SK-N-SH treated with all-trans-retinoic acid at 6 μM for 48 hours (cell line): ENCODE data around the gene KRT75.

ENCODE experiments used
- ATAC-seq: fragments of 200-7000 bp; cut with Tn5 transposase; 3 replicates; pipeline ENCODE4 v1.9.1; 2020; ENCODE audit warnings: mild to moderate bottlenecking, moderate library complexity
- ARNTL ChIP-seq: fragments of 450-650 bp; formaldehyde crosslinking; IDR thresholded peaks from 2 replicates; pipeline ENCODE4 v1.5.0; 2020; ENCODE audit warnings: low read depth, mild to moderate bottlenecking, moderate library complexity, borderline replicate concordance
- BACH2 ChIP-seq: fragments of 250-450 bp; sonication (Bioruptor Pico); IDR thresholded peaks from 2 replicates; pipeline ENCODE4 v1.9.0; 2021; ENCODE audit warnings: mild to moderate bottlenecking, borderline replicate concordance
- CSDC2 ChIP-seq: fragments of 250-450 bp; sonication (Bioruptor Pico); IDR thresholded peaks from 2 replicates; pipeline ENCODE4 v1.5.0; 2020; ENCODE audit warnings: mild to moderate bottlenecking, moderate library complexity
- ESRRG ChIP-seq: fragments of 250-450 bp; sonication (Bioruptor Pico); IDR thresholded peaks from 2 replicates; pipeline ENCODE4 v1.6.1; 2021; ENCODE audit warnings: mild to moderate bottlenecking
- GLIS3 ChIP-seq: fragments of 250-450 bp; sonication (Bioruptor Pico); IDR thresholded peaks from 2 replicates; pipeline ENCODE4 v1.5.0; 2020; ENCODE audit warnings: mild to moderate bottlenecking, moderate library complexity
- OSR1 ChIP-seq: fragments of 250-450 bp; sonication (Bioruptor Pico); IDR thresholded peaks from 2 replicates; pipeline ENCODE4 v1.8.0; 2022; ENCODE audit warnings: moderate library complexity, mild to moderate bottlenecking, inconsistent platforms
- PPARA ChIP-seq: fragments of 250-450 bp; sonication (Bioruptor Pico); IDR thresholded peaks from 2 replicates; pipeline ENCODE4 v1.5.0; 2020; ENCODE audit warnings: mild to moderate bottlenecking, borderline replicate concordance
- RARB ChIP-seq: fragments of 250-450 bp; sonication (Bioruptor Pico); IDR thresholded peaks from 2 replicates; pipeline ENCODE4 v1.8.0; 2021; ENCODE audit warnings: mild to moderate bottlenecking, moderate library complexity
- SNAI2 ChIP-seq: fragments of 250-450 bp; sonication (Bioruptor Pico); IDR thresholded peaks from 2 replicates; pipeline ENCODE4 v1.5.0; 2020; ENCODE audit warnings: mild to moderate bottlenecking, moderate library complexity
- TCF4 ChIP-seq: fragments of 250-450 bp; sonication (Bioruptor Pico); IDR thresholded peaks from 2 replicates; pipeline ENCODE4 v1.8.0; 2021; ENCODE audit warnings: mild to moderate bottlenecking, moderate library complexity, borderline replicate concordance
- ZC3H10 ChIP-seq: fragments of 250-450 bp; sonication (Bioruptor Pico); IDR thresholded peaks from 2 replicates; pipeline ENCODE4 v1.5.1; 2021; ENCODE audit warnings: mild to moderate bottlenecking, moderate library complexity
- ZFP3 ChIP-seq: fragments of 250-450 bp; sonication (Bioruptor Pico); IDR thresholded peaks from 2 replicates; pipeline ENCODE4 v1.5.0; 2020; ENCODE audit warnings: mild to moderate bottlenecking, moderate library complexity
- ZFP30 ChIP-seq: fragments of 450-650 bp; formaldehyde crosslinking; IDR thresholded peaks from 2 replicates; pipeline ENCODE4 v1.5.0; 2022; ENCODE audit warnings: mild to moderate bottlenecking, moderate library complexity
- ZNF565 ChIP-seq: fragments of 450-650 bp; formaldehyde crosslinking; conservative IDR thresholded peaks from 2 replicates; pipeline ENCODE4 v1.5.0; 2020; ENCODE audit warnings: low read depth, mild to moderate bottlenecking, moderate library complexity
- ZNF70 ChIP-seq: fragments of 450-650 bp; formaldehyde crosslinking; IDR thresholded peaks from 2 replicates; pipeline ENCODE4 v1.5.0; 2020; ENCODE audit warnings: mild to moderate bottlenecking, moderate library complexity
- ZNF8 ChIP-seq: fragments of 450-650 bp; formaldehyde crosslinking; IDR thresholded peaks from 2 replicates; pipeline ENCODE4 v1.5.0; 2020; ENCODE audit warnings: mild to moderate bottlenecking, moderate library complexity
- TF ChIP-seq, protein P1 (sequence below): fragments of 250-450 bp; sonication (Bioruptor Pico); IDR thresholded peaks from 2 replicates; pipeline ENCODE4 v1.5.1; 2020; ENCODE audit warnings: low read depth, mild to moderate bottlenecking, moderate library complexity
- TF ChIP-seq, protein P2 (sequence below): fragments of 250-450 bp; sonication (Bioruptor Pico); IDR thresholded peaks from 2 replicates; pipeline ENCODE4 v1.5.1; 2021; ENCODE audit warnings: mild to moderate bottlenecking, moderate library complexity
- TF ChIP-seq, protein P3 (sequence below): fragments of 250-450 bp; sonication (Bioruptor Pico); IDR thresholded peaks from 2 replicates; pipeline ENCODE4 v1.8.0; 2020; ENCODE audit warnings: mild to moderate bottlenecking, moderate library complexity, borderline replicate concordance
- TF ChIP-seq, protein P4 (sequence below): fragments of 250-450 bp; sonication (Bioruptor Pico); IDR thresholded peaks from 2 replicates; pipeline ENCODE4 v1.8.0; 2021; ENCODE audit warnings: low read depth, mild to moderate bottlenecking, moderate library complexity, borderline replicate concordance

KRT75 gene

DNA sequence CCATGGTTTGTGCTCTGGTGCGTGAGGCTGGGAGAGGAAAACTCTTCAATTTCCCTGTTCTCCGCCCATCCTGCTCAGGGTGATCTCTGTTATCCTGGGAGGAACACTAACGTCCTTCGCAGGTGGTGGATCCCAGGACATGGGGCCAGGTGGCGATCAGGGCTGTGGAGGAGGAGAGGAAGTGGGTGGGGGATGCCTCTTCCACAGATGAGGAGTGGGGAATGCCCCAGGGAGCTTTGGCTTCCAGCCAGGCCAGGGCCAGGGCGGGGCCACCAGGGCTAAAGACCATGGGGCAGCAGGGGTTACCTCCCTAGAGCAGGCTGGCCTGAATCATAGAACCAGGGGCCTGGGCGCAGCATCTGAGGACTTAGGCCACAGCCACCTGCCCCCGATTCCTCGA is 3.3 kb upstream of the KRT75 start:
- TF ChIP-seq ESRRG (CRISPR knock-in tag) (no peak), TCF4 (CRISPR knock-in tag) (no peak), BACH2 (CRISPR knock-in tag) (no peak), ZNF70 (no peak), RARB (CRISPR knock-in tag) (no peak), ZC3H10 (no peak), GLIS3 (CRISPR knock-in tag) (no peak), ZNF565 (CRISPR knock-in tag) (no peak), ZFP3 (CRISPR knock-in tag) (no peak), ZNF8 (no peak), CSDC2 (CRISPR knock-in tag) (no peak), SNAI2 (CRISPR knock-in tag) (no peak), ZFP30 (no peak), ARNTL (CRISPR knock-in tag) (no peak), PPARA (no peak)
- TF ChIP-seq, protein P1, sequence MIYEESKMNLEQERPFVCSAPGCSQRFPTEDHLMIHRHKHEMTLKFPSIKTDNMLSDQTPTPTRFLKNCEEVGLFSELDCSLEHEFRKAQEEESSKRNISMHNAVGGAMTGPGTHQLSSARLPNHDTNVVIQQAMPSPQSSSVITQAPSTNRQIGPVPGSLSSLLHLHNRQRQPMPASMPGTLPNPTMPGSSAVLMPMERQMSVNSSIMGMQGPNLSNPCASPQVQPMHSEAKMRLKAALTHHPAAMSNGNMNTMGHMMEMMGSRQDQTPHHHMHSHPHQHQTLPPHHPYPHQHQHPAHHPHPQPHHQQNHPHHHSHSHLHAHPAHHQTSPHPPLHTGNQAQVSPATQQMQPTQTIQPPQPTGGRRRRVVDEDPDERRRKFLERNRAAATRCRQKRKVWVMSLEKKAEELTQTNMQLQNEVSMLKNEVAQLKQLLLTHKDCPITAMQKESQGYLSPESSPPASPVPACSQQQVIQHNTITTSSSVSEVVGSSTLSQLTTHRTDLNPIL (CRISPR knock-in tag): no peak
- TF ChIP-seq, protein P2, sequence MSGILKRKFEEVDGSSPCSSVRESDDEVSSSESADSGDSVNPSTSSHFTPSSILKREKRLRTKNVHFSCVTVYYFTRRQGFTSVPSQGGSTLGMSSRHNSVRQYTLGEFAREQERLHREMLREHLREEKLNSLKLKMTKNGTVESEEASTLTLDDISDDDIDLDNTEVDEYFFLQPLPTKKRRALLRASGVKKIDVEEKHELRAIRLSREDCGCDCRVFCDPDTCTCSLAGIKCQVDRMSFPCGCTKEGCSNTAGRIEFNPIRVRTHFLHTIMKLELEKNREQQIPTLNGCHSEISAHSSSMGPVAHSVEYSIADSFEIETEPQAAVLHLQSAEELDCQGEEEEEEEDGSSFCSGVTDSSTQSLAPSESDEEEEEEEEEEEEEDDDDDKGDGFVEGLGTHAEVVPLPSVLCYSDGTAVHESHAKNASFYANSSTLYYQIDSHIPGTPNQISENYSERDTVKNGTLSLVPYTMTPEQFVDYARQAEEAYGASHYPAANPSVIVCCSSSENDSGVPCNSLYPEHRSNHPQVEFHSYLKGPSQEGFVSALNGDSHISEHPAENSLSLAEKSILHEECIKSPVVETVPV (CRISPR knock-in tag): no peak
- TF ChIP-seq, protein P3, sequence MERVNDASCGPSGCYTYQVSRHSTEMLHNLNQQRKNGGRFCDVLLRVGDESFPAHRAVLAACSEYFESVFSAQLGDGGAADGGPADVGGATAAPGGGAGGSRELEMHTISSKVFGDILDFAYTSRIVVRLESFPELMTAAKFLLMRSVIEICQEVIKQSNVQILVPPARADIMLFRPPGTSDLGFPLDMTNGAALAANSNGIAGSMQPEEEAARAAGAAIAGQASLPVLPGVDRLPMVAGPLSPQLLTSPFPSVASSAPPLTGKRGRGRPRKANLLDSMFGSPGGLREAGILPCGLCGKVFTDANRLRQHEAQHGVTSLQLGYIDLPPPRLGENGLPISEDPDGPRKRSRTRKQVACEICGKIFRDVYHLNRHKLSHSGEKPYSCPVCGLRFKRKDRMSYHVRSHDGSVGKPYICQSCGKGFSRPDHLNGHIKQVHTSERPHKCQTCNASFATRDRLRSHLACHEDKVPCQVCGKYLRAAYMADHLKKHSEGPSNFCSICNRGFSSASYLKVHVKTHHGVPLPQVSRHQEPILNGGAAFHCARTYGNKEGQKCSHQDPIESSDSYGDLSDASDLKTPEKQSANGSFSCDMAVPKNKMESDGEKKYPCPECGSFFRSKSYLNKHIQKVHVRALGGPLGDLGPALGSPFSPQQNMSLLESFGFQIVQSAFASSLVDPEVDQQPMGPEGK (CRISPR knock-in tag): no peak
- TF ChIP-seq, protein P4, sequence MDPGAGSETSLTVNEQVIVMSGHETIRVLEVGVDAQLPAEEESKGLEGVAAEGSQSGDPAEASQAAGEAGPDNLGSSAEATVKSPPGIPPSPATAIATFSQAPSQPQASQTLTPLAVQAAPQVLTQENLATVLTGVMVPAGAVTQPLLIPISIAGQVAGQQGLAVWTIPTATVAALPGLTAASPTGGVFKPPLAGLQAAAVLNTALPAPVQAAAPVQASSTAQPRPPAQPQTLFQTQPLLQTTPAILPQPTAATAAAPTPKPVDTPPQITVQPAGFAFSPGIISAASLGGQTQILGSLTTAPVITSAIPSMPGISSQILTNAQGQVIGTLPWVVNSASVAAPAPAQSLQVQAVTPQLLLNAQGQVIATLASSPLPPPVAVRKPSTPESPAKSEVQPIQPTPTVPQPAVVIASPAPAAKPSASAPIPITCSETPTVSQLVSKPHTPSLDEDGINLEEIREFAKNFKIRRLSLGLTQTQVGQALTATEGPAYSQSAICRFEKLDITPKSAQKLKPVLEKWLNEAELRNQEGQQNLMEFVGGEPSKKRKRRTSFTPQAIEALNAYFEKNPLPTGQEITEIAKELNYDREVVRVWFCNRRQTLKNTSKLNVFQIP: no peak
- ATAC-seq: no peak

DNA sequence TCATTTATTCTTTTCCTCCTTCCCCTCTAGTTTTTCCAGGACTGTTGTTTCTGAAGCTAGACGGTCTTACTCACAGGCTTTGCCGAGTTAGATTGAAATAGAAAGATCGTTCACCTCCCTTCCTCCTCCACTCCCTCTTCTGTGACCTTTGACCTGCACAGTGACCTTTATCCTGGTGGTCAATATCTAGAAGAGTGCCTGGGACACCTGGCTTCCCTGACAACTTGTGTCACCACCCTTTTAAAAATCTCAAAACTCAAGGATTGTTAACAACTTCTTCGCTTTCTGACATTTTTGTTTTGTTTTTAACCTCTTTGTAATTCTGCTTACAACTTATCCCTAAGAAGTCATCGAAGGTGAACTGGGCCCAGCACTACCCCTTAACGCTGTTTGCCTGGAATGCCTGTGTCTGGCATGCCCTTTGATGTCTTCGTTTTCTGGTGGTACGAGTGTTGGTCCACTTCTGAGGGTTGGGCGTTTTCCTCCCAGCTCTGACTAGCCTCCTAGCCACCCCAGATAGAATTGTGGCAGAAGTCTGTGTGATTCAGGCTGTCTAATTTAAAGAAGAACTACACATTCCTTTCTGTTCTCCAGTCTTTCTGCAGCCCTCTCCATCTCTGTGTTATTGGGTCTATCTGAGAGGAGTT is 2.8 kb upstream of the KRT75 start:
- ATAC-seq: no peak
- TF ChIP-seq ZC3H10 (no peak), OSR1 (CRISPR knock-in tag) (no peak), GLIS3 (CRISPR knock-in tag) (no peak), CSDC2 (CRISPR knock-in tag) (no peak), ZNF565 (CRISPR knock-in tag) (no peak), ZFP3 (CRISPR knock-in tag) (no peak), PPARA (no peak)
- TF ChIP-seq, protein P2 (CRISPR knock-in tag): no peak

DNA sequence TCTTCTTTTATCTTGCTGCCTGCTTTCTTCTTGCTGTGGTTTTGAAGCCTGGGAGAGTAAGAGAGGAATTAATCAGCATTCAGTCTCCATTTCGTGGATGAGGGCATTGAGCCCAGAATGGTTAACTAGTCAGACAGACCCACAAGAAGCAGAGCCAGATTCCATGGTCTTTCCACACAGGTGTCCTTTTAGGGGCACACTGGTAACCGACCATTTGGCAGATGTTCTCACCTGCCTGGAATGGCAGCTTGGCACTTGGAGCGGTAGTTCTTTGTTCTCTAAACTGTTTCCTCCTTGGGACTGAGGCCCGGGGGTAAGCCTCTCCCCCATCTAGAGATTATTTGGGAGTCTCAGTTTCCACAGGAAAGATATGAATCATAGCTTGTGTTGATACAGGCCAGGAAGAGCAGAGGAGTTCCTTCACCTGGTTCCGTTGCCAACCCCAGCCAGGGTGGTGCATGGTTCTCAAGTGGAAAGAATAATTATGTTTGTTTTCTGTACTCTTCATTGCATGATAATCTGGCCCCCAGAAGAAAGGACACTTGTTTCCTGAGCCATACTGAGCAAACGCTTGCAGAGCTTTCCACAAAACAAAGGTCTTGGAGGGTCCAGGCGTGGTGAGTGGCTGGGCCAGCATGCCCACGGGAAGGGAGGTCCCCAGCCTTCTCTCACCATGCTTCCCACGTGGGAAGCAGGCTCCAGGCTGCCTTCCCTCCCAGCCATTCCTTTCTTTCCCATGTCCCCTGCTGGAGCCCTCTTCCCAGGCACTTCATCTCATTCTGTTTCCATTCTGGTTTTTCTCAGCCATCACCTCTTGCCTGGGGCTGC is 2.0 kb upstream of the KRT75 start:
- TF ChIP-seq ZFP30: no peak
- TF ChIP-seq ARNTL (CRISPR knock-in tag): no peak
- TF ChIP-seq OSR1 (CRISPR knock-in tag): no peak
- no peak for TF ChIP-seq ESRRG (CRISPR knock-in tag)
- TF ChIP-seq, protein P3 (CRISPR knock-in tag): no peak
- TF ChIP-seq ZNF565 (CRISPR knock-in tag): no peak
- no peak for ATAC-seq
